ENCODE results near the gene ACOT7. TPM values are rescaled to one million over a fixed set of nuclear protein-coding genes. Genes with fewer than 3 reads are reported as not detected.

ACOT7 gene
- total and polyA plus RNA-seq, 2 experiments from 2014 or later, result 167 to 169 TPM

DNA sequence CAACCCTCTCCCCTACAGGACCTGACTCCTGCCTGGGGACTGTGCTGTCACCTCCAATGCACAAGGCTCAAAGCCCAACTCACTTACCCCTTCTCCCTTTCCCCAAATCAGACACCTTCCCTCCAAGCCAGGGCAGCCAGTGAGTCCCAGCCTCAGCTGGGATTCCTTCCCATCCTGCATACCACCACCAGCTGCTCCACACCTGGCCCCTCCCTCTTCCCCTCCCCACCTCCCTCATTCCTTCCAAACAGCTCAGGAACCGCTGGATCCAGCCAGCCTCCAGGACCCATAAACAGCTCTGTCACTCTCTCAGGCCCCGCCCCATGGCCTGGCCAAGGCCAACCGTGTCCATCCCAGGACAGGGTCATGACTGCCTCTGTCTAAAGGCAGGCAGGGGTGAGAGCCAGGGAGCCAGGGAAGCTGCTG is 41.4 kb downstream of the ACOT7 start:
- no peaks in the 10 kb centered on the region for H3K27me3 ChIP-seq (ENCODE audit: insufficient read depth)
- Mint-ChIP-seq H3K4me3 (no peak overlapping the region), H3K27me3 (ENCODE audit: insufficient read depth, low read depth, poor library complexity) (peaks cover 7% of the 10 kb centered on the region), H3K9me3 (no peaks in the 10 kb centered on the region), H3K27ac (peak overlapping the region; percentile 91; the same call in 1 of the 2 replicates), H3K4me1 (peaks cover 26% of the 10 kb centered on the region), H3K36me3 (ENCODE audit: low read depth) (peaks cover 2% of the 10 kb centered on the region; the same call in 1 of the 3 replicates)
- no peaks in the 10 kb centered on the region for H3K9me2 ChIP-seq (ENCODE audit: insufficient read depth)
- no peaks in the 10 kb centered on the region for H3K36me3 ChIP-seq (ENCODE audit: insufficient read depth)
- peaks cover 28% of the 10 kb centered on the region for H4K20me1 ChIP-seq (replicated peaks; ENCODE audit: insufficient read depth)
- peaks cover 8% of the 10 kb centered on the region; the same call in 1 of the 2 replicates for H3F3A ChIP-seq (replicated peaks; ENCODE audit: low read depth)
- no peaks in the 10 kb centered on the region; the same call in 1 of the 2 replicates for H3K4me1 ChIP-seq (ENCODE audit: insufficient read depth)
- H2AFZ ChIP-seq, result no peak overlapping the region
- H3K27ac ChIP-seq (ENCODE audit: low read depth), result peak overlapping the region; percentile 29
- TF ChIP-seq, protein P1, sequence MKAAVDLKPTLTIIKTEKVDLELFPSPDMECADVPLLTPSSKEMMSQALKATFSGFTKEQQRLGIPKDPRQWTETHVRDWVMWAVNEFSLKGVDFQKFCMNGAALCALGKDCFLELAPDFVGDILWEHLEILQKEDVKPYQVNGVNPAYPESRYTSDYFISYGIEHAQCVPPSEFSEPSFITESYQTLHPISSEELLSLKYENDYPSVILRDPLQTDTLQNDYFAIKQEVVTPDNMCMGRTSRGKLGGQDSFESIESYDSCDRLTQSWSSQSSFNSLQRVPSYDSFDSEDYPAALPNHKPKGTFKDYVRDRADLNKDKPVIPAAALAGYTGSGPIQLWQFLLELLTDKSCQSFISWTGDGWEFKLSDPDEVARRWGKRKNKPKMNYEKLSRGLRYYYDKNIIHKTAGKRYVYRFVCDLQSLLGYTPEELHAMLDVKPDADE (IDR thresholded peaks at IDR 0.05), result no peak
- TF ChIP-seq STAT1 (IDR thresholded peaks at IDR 0.05; ENCODE audit: unreplicated experiment) (no peak), EZH2 (IDR thresholded peaks at IDR 0.05; ENCODE audit: low read depth, unreplicated experiment) (no peak), CREB1 (CRISPR knock-in tag; IDR thresholded peaks at IDR 0.05; ENCODE audit: low read depth) (no peak), ZNF114 (CRISPR knock-in tag; IDR thresholded peaks at IDR 0.05) (no peak), EZH2phosphoT487 (IDR thresholded peaks at IDR 0.05; ENCODE audit: unreplicated experiment) (no peak), POLR2AphosphoS5 (IDR thresholded peaks at IDR 0.05; ENCODE audit: low read depth) (no peak), ZNF331 (CRISPR knock-in tag; IDR thresholded peaks at IDR 0.05; ENCODE audit: low read depth) (no peak), JUNB (IDR thresholded peaks at IDR 0.05; ENCODE audit: unreplicated experiment) (no peak), NANOG (IDR thresholded peaks at IDR 0.05; ENCODE audit: borderline replicate concordance) (no peak)
- TF ChIP-seq, protein P2, sequence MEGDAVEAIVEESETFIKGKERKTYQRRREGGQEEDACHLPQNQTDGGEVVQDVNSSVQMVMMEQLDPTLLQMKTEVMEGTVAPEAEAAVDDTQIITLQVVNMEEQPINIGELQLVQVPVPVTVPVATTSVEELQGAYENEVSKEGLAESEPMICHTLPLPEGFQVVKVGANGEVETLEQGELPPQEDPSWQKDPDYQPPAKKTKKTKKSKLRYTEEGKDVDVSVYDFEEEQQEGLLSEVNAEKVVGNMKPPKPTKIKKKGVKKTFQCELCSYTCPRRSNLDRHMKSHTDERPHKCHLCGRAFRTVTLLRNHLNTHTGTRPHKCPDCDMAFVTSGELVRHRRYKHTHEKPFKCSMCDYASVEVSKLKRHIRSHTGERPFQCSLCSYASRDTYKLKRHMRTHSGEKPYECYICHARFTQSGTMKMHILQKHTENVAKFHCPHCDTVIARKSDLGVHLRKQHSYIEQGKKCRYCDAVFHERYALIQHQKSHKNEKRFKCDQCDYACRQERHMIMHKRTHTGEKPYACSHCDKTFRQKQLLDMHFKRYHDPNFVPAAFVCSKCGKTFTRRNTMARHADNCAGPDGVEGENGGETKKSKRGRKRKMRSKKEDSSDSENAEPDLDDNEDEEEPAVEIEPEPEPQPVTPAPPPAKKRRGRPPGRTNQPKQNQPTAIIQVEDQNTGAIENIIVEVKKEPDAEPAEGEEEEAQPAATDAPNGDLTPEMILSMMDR (conservative IDR thresholded peaks at IDR 0.05; ENCODE audit: low read depth in 2 of 2), result no peak
- TF ChIP-seq, protein P3, sequence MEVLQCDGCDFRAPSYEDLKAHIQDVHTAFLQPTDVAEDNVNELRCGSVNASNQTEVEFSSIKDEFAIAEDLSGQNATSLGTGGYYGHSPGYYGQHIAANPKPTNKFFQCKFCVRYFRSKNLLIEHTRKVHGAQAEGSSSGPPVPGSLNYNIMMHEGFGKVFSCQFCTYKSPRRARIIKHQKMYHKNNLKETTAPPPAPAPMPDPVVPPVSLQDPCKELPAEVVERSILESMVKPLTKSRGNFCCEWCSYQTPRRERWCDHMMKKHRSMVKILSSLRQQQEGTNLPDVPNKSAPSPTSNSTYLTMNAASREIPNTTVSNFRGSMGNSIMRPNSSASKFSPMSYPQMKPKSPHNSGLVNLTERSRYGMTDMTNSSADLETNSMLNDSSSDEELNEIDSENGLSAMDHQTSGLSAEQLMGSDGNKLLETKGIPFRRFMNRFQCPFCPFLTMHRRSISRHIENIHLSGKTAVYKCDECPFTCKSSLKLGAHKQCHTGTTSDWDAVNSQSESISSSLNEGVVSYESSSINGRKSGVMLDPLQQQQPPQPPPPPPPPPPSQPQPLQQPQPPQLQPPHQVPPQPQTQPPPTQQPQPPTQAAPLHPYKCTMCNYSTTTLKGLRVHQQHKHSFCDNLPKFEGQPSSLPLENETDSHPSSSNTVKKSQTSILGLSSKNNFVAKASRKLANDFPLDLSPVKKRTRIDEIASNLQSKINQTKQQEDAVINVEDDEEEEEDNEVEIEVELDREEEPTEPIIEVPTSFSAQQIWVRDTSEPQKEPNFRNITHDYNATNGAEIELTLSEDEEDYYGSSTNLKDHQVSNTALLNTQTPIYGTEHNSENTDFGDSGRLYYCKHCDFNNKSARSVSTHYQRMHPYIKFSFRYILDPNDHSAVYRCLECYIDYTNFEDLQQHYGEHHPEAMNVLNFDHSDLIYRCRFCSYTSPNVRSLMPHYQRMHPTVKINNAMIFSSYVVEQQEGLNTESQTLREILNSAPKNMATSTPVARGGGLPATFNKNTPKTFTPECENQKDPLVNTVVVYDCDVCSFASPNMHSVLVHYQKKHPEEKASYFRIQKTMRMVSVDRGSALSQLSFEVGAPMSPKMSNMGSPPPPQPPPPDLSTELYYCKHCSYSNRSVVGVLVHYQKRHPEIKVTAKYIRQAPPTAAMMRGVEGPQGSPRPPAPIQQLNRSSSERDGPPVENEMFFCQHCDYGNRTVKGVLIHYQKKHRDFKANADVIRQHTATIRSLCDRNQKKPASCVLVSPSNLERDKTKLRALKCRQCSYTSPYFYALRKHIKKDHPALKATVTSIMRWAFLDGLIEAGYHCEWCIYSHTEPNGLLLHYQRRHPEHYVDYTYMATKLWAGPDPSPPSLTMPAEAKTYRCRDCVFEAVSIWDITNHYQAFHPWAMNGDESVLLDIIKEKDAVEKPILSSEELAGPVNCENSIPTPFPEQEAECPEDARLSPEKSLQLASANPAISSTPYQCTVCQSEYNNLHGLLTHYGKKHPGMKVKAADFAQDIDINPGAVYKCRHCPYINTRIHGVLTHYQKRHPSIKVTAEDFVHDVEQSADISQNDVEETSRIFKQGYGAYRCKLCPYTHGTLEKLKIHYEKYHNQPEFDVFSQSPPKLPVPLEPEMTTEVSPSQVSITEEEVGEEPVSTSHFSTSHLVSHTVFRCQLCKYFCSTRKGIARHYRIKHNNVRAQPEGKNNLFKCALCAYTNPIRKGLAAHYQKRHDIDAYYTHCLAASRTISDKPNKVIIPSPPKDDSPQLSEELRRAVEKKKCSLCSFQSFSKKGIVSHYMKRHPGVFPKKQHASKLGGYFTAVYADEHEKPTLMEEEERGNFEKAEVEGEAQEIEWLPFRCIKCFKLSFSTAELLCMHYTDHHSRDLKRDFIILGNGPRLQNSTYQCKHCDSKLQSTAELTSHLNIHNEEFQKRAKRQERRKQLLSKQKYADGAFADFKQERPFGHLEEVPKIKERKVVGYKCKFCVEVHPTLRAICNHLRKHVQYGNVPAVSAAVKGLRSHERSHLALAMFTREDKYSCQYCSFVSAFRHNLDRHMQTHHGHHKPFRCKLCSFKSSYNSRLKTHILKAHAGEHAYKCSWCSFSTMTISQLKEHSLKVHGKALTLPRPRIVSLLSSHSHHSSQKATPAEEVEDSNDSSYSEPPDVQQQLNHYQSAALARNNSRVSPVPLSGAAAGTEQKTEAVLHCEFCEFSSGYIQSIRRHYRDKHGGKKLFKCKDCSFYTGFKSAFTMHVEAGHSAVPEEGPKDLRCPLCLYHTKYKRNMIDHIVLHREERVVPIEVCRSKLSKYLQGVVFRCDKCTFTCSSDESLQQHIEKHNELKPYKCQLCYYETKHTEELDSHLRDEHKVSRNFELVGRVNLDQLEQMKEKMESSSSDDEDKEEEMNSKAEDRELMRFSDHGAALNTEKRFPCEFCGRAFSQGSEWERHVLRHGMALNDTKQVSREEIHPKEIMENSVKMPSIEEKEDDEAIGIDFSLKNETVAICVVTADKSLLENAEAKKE (CRISPR knock-in tag; IDR thresholded peaks at IDR 0.05), result no peak
- TF ChIP-seq, protein P4, sequence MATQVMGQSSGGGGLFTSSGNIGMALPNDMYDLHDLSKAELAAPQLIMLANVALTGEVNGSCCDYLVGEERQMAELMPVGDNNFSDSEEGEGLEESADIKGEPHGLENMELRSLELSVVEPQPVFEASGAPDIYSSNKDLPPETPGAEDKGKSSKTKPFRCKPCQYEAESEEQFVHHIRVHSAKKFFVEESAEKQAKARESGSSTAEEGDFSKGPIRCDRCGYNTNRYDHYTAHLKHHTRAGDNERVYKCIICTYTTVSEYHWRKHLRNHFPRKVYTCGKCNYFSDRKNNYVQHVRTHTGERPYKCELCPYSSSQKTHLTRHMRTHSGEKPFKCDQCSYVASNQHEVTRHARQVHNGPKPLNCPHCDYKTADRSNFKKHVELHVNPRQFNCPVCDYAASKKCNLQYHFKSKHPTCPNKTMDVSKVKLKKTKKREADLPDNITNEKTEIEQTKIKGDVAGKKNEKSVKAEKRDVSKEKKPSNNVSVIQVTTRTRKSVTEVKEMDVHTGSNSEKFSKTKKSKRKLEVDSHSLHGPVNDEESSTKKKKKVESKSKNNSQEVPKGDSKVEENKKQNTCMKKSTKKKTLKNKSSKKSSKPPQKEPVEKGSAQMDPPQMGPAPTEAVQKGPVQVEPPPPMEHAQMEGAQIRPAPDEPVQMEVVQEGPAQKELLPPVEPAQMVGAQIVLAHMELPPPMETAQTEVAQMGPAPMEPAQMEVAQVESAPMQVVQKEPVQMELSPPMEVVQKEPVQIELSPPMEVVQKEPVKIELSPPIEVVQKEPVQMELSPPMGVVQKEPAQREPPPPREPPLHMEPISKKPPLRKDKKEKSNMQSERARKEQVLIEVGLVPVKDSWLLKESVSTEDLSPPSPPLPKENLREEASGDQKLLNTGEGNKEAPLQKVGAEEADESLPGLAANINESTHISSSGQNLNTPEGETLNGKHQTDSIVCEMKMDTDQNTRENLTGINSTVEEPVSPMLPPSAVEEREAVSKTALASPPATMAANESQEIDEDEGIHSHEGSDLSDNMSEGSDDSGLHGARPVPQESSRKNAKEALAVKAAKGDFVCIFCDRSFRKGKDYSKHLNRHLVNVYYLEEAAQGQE (IDR thresholded peaks at IDR 0.05; ENCODE audit: unreplicated experiment), result no peak
- DNase-seq (ENCODE audit: low spot score) (peak; percentile 92), ATAC-seq (peak; percentile 83)
- H3K4me2 ChIP-seq, result no peak overlapping the region
- peaks cover 50% of the 10 kb centered on the region for H3K79me2 ChIP-seq (replicated peaks; ENCODE audit: insufficient read depth)
- H3K4me3 ChIP-seq, result no peak overlapping the region

All from GM23338 (cell line).